NCI-H510A treated with DMSO at 0.1 percent for 48 hours (cell line): ENCODE measurements around the gene RIMBP2.

ENCODE experiments used
- DNase-seq: peaks from one replicate; lab custom pipeline; 2025; lab: John Stamatoyannopoulos, UW

RIMBP2 gene

DNA sequence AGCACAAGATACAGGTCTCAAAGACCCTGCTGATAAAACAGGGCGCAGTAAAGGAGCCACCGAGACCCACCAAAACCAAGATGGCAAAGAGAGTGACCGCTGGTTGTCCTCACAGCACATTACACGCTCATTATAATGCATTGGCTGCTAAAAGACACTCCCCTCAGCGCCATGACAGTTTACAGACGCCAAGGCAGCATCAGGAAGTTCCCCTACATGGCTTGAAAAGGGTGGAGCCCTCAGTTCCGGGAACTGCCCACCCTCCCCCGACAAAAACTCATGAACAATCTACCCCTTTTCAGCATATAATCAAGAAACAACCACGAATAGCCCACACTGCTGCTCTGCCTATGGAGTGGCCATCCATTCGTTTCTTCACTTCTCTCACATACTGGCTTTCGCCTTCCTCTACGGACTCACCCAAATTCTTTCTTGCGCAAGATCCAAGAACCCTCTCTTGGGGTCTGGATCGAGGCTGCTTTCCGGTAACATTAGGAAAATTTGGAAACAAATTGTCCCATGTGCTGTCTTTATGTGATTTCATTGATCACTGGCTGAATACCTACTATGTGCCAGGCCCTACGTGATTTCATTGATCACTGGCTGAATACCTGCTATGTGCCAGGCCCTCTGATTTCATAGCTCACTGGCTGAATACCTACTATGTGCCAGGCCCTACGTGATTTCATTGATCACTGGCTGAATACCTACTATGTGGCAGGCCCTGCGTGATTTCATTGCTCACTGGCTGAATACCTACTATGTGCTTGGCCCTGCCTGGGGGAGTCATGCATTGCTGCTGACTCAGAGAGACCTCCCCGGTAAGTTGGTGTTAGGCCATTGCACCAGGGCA lies 252.1 kb downstream of the RIMBP2 start:
- no peak for DNase-seq

DNA sequence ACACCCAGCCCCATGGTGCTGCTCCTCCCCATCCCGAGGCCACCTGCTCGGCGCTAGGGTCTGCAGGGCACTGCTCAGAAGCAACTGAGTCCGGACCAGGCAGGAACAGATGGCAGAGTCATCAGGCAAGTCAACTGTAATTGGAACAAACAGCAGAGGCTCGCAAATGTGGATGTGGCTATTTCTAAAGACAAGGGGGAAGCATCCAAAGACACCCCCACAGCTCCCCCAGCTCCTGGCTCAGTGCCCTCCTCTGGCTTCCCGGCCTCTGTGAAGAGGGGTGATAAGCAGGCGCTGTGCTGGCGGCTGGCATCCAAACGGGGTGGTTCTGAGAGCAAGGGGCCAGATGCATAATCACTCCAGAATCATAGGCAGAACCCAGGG lies 252.8 kb downstream of the RIMBP2 start:
- no peak for DNase-seq

DNA sequence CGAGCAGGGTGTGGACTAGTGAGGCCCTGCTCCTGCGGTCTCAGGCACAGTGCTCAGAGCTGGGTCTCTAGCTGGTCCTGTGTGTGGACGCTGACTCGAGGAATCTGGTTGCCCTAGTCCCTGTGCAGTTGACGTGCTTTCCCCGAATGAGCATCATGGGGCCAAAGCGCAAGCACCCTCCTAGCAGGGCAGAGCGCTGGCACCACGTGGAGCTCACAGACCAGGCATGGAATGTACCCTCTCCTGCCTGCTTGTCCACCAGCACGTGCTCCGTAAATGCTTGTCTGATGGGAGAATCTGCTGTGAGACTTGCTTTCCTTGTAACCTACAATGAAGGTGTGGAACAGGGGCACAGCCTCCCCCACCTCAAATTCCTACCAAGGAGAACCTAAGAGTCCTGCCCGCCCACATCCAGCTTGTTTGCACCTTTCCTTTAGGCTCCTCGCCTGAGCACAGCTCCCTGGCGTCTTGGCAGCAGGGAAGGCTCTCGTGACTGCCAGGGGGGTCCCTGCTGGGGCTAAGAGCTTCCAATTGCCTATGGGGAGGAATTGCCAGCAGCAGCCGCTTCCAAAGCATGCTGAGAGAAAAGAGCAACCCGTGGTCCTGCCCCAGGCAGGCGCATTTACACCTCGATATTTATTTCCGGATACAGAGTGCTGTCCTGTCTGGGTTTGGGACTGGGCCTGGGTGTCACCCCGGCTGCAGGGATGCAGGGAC lies 253.4 kb downstream of the RIMBP2 start:
- DNase-seq, result no peak

DNA sequence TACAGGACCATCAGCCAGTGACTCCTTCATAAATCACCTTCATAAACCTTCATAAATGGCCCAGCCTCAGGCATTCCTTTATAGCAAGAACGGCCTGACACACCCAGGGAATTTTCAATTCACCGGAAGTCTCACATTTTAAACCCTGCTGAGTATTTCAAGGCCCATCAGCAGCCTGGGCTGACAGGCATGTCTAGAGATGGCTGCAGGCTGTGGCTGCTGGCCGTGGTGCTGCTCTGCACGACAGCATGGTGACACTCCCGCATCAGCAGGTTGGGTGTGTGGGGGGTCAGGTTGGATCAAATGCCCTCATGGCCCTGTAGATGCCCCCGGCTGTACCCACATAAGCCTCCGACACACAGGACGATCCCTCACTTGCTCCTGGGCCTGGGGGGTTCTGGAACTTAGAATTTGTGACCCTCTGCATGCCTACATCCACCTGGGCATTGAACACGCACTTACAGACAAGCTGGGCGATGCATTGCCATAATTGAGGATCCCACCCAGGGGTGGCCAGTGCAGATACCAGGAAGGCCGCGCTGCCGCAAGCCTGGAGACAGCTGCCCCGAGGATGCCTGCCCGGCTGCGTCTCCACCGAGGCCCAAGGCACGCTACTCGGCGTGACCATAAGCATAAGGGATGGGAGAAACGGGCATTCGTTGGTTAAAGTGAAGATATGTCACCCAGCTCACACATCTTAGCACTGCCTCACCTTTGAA lies 254.1 kb downstream of the RIMBP2 start:
- DNase-seq, result no peak

DNA sequence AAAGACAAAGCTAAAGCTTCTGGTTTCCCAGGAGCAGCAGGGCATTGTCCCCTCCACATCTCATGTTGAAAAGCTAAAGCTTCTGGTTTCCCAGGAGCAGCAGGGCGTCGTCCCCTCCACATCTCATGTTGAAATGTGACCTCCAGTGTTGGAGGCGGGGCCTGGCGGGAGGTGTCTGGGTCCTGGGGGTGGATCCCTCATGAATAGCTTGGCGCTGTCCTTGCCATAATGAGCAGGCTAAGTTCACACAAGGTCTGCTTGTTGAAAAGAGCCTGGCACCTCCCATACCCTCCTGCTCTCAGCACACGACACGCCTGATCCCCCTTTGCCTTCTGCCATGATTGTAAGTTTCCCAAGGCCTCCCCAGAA lies 254.7 kb downstream of the RIMBP2 start:
- peak; percentile 11 for DNase-seq

DNA sequence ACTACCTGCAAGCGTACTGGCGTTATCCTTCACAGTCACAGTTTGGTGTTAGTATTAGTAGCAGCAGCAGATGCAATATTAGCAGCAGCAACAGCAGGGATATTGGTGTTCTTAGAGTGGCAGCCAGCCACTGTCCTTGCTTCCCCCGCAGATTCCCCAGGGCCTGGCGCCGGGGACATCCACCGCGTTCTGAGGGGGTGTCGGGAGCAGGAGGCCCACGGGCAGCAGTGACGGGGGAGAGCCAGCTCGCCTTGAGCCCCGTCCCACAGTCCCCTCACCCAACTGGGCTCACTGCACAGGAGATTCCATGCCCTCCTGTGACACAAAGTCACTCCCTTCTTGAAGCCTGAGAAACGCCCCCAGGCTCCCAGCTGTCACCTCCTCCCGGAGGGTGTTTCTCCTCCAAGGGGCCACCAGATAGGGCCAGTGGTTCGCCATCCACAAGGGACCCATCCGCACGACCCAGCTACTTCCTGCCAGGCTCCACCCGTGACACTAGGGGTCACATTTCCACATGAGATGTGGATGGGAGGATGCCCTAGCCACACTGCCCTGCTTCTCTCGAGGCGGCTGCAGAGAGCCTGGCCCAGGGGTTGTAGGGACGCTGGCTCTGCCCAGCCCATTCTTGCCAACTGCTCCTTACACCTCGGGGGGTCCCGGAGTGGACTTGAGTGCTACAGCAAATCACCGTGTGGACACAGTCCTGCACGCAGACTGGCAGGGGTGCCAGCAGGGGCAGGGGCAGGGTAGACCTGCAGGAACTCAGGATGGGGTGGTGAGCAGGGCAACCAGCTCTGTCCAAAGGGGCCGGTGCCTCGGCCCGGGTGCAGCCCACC lies 255.3 kb downstream of the RIMBP2 start:
- DNase-seq, result no peak

DNA sequence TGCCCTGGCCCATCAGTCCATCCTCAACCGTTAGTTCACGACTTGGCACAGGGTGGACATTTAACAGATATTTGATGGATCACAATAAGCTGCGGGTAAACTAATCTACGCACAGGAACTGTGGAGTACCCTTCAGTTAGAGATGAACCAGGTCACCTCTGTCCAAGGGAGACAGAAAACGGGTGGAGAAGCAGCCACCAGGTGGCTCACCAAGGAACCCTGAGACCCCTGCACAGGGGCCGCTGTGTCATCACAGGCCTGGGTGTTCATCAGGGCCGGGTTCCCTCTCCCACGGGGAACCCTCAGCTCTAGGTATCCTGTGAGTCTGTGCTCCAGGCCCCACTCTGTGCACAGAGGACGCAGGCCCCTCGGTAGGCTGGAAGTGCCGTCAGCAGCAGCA lies 256.2 kb downstream of the RIMBP2 start:
- DNase-seq, result no peak

DNA sequence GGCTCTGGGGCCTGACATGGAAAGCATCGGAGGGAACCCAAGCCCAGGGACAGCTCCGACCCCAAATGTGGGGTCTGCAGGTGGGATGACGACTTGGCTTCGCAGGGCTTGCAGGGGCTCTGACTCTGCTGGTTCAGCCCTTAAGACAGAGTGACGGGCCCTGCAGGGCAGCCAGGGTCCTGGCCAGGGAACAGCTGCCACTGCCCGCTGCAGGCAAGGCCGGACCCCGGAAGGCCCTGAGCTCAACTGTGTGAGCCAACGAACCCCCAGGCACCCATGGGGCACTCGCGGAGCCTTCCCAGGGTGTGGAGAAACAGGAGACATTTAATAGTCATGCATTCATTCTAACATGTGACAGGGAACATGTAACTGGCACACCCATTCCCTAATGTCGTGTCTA lies 257.8 kb downstream of the RIMBP2 start:
- DNase-seq, result no peak

DNA sequence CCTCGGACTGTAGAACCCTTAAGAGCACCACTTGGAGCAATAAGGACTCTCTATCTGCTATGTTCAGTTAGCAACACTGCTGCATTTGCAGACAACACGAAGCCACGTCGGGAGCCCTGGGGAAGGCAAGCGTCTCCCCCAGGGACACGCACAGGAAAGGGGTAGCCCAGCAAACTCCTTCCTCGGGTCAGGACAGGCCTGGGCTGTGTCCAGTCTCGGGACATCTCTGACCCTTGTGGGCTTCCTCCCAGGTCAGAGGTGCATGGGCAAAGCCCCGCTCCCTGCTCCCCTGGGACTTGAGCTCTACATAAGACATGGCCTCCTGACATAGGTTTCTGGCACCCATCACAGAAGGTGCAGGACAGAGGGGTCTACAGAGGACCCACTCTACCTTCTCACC lies 258.9 kb downstream of the RIMBP2 start:
- no peak for DNase-seq

DNA sequence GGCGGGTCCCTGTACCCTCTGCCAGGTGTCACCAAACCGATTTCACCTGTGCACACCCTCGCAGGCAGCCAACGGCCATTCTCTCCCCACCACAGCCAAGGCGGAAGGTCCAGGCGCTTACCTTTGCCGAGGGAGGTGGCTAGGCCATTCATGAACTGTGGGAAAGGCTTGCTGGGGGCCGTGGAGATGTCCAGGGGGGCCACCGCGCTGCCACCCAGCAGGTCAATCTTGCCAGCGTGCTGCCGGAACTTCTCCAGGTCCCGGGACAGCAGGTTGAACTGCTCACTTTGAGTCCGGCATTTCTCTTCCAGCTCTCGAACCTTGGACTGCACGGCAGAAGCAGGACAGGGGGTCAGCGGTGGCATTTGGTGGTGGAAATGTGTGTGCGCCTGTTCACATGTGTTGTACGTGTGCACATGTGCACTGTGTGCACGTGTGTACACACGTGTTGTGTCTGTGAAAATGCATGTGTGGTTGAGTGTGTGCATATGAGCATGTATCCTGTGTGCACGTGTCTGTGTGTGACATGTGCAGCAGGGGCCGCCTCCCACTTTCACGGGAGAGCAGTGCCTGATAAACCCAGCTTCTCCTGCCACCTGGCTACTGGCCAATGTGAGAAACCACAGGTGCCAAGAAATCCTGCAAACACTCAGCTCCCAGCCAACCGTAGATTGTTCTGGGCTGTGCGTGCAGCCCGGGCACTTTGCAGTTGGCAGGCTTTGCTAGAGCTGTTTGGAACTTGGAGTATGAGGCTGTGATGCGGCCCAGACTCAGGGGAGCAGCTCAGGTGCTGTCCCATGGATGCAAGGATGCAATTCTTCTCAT lies 259.5 kb downstream of the RIMBP2 start:
- peak; percentile 16 for DNase-seq

DNA sequence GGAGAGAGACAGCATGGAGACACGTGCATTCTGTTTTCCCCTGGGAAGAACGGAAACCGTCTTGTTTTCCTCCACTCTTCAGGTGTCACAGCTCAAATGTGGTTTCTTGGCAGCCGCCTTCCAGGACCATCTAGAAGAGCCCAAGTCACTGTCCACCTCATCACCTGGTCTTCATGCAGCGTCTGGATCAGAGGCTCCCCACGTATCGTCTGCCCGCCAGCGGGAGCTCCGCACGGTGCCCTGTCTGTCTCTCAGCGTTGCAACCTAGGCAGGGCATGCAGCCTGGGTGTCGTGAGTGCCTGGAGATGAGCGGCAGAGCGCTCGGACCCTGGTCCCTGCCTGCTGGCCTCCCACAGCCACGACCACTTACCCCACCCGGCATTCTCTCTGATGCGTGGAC lies 260.9 kb downstream of the RIMBP2 start:
- no peak for DNase-seq

DNA sequence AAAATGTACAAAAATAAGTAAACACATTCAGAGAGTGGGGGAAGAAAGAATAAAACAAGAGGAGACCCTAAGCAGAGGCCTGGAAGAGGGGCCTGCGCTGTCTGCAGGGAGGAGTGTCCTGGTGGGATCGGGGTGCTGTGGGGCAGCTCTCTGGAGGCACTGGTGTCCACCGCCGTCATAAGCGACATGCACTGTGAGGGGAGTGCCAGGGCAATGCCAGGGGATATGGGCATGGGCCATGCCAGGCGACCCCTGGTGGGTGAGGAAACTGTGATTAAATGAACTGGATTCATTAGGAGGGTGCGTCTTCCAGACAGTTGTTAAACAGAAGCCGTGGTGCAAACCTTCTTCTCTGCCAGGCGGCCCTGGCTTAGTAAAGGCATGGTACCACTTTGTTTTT lies 261.8 kb downstream of the RIMBP2 start:
- no peak for DNase-seq

DNA sequence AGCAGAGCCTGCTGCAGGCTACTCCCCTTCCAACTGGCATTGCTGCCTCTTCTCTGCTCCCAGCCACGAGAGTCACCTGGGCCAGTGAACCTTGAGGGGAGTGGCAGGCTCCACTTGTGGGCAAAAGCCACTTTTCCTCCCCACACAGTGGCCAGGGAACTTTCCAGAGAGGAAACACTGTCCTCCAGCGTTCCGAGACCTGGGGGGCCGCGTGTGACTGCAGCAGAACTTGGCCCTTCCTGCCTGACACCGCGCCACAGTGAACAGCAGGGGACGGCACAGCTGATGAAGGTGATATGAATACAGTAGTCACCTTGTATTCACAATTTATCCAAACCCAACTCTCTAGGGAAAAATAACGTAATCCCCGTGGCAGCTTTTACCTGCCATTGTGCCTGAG lies 263.6 kb downstream of the RIMBP2 start:
- DNase-seq, result no peak

DNA sequence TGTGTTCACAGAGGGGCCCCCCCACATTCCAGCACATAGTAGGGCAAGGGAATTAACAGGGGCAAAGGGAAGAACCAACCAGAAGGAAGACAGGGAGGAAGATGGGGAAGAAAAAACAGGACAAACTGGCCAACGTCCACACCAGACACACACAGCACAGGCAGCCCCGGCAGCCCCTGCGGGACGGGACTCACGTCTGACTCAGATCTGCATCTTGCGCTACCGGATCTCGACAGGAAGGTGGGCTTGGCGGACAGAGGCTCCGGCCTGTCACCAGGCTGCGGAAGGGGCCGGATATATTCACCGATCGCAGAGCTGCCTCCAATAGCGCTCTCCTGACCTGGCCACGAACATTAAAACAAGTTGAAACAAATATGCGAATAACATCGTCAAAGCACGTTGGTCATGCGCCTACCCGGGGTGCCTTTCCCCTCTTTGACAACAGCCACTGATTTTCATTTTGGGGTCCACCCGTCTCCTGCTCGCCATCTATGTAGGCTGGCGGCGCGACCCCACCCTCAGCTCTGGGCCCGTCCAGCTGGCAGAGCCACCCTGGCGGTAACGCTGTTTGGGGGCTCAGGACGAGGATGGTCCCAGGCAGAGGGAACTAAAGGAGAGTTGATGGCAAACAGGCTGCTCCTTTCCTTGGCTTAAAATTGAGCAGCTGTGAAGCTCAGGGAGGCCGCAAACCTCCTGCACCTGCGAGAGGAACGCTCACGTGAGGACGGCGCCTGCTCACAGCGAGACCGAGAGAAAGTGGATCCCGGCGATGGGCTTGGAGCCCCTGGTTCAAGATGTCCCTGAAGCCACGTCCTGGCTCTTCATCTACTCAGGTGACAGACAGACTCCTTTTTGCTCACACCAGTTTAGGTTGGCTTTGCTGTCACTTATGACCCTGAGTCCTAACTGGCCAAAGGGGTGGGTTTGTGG lies 264.8 kb downstream of the RIMBP2 start:
- no peak for DNase-seq

DNA sequence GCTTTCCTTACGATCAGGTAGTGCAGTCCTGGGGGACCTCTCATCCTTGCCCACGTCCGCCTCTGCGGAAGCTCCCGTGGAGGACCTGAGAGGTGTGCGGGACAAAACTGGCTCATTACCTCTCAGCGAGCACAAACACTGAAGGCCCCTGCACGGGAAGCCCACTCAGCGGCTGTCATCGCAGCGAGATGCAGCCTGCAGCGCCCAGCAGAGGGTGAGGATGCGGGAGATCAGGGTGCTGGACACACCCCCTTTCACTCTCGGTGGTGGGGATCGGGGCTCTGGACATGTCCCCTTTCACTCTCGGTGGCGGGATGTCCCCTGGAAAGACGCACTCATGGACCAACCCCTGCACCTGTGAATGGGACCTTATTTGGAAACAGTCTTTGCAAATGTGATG lies 266.8 kb downstream of the RIMBP2 start:
- no peak for DNase-seq

DNA sequence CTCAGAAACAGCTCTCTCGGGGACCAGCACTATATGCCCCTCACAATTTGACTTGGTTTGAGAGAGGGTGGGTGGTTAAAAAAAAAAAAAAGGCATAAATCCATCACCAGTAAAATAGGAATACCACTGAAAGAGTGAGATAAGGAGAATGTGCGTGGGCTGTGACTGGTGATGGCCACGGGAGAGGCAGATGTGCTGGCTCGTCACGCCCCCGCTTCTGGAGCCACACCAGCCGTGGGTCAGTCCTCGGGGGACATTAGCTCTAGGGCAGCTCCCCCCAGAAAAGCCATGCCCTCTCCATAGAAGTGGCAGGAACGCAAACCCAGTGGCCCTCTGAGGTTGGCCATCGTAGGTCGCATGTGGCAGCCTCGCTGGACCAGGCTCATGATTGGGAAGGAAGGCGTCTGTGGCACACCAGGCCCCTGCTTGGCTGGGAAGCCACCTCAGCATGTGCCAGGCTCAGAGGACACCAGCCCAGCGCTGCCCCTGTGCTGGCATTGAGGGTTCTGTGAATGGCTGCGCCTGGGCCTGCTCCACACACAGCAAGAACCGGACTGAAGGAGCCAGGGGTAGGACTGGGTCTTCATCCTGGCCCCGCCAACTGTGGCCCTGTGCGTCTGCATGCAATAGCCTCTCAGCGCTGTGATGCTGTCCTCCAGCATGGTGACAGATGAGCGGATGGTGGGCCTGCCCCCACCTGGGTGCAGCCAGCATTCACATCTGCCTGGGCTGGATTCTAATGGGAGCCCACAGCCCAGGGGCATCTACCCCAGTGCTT lies 267.9 kb downstream of the RIMBP2 start:
- no peak for DNase-seq

DNA sequence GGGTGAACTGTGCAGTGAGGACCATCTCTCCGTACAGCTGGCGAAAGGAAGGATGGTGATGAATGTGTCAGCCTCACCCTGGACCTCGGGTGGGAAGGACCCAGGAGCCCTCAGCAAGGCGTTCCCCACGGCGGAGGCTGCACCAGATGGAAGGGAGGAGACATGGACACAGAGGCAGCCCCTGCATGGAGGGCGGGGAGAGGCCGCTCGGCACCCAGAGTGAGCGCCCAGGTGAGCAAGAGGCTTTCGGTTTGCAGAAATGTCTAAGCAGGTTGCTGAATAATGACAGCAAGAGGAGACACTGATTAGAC lies 268.5 kb downstream of the RIMBP2 start:
- no peak for DNase-seq

DNA sequence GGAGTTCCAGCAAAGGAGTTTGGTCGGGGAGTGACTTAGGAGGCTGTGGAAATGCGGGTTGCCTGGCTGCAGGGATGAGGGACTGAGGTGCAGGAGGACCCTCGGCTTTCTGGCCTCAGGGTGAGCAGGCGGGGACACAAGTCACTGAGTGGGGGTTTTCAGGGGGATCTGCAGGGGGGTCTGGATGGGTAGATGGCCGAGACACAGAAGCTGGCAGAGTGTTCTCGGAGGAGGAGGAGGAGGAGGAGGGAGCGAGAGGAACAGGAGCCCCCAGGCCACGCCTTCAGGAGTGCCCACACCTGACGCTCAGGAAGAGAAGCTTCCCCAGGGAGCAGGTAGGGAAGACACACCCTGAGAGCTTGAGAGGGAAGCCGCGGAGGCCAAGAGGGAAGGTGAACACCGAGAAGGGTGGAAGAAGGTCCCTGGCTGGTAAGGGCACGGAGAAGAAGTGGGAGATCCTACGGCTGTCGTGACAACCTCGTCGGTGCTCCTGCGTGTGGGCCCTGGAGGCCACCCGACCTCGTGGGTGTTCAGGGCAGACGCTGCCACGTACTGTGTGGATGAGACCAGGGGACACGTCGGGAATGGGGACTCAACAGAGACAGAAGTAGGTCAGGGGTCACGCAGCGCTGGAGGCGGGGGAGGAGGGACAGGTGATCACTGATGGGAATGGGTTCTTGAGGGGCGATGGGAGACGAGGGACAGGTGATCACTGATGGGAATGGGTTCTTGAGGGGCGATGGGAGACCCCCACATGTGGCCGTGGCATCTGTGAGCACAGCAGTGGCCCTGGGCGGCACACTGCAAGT lies 269.0 kb downstream of the RIMBP2 start:
- DNase-seq, result no peak

DNA sequence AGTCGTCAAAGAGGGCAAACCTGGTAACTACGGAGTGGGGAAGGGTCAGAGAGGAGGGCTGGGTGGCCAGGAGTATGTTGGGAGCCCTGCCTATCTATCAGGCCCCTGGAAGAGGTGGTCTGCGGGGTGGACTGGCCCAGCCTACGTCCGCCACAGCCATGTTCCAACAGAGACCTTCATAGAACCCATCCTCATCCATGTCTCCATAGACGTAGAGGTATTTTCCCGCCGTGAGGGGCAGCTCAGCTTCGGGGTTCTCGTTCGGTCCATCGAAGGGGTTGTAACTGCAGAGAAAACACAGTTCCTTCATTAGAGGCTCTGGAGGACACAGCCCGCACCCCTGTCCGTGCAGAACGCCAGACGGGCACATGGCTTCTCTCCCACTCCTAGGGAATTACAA lies 271.1 kb downstream of the RIMBP2 start:
- DNase-seq, result no peak
